GM18502 (cell line): Measurements from ENCODE around the gene LCN1.
"Not testable (repeated sequence)": the region's sequence is repeated elsewhere in the genome, so short reads cannot be mapped to it uniquely, and the experiment has no call there.

ENCODE experiments used
- ATAC-seq: cut with Tn5 transposase; IDR thresholded peaks from one replicate; pipeline ENCODE4 v1.9.1; 2021; ENCODE audit warnings: mild to moderate bottlenecking; ENCODE audit not compliant: unreplicated experiment, poor library complexity

LCN1 gene

DNA sequence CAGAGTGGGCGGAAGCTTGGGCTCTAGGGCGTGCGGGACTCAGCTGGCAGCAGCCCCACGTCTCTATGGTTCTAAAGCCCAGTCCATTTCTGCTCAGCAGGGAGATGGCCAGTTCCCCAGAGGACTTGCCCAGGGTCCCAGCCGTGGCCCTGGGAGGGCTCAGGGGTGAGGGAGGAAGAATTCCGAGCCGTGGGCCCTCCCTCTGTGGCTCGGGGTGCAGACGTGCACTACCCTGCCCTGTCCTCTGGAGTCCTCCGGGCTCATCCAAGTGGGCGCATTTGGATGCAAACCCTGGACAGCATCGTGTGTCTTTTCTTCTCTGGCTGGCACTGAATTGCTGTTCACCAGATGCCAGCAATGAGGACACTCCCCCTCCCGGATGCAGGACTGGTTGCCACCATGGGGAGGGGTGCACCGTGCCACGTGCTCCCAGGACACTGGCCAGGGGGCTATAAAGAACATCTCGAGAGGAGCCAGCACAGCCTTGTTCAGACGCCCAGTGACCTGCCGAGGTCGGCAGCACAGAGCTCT, 24.5 kb downstream of the LCN1 start, which contains the start of gene OBP2A:
Gene OBP2A (plus strand): TSS at position 481 of the 531 bp plus-strand sequence. CDS start 55 bp downstream, outside the sequence.
- ATAC-seq, result not testable (repeated sequence)

DNA sequence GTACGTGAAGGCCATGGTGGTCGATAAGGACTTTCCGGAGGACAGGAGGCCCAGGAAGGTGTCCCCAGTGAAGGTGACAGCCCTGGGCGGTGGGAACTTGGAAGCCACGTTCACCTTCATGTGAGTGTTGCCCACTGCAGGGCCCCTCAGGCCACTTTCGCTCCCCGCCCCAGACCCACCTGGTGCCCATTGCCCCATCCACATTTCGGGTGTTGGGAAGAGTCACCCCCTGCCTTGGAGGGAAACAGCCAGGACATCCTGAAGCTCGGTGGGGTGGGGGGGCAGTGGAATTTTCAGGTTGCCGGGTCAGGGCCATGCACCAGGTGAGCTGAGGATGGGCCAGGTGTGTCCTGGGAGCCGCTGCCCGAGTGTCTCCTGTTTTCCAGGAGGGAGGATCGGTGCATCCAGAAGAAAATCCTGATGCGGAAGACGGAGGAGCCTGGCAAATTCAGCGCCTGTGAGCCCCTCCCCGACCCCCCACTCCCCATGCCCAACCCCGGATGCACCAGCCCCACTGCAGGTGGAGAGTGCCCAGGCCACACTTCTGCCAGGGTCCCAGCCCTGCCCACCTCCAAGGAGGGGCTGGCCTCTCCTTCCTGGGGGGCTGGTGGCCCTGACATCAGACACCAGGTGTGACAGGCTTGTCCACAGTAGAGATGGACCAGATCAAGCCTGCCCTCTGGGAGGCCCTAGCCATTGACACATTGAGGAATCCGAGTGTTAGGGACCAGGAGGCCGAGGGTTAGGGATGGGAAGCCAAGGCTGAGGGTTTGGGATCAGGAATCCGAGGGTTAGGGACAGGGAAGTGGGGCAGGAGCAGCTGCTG, 25.8 kb downstream of the LCN1 start:
- not testable (repeated sequence) for ATAC-seq

DNA sequence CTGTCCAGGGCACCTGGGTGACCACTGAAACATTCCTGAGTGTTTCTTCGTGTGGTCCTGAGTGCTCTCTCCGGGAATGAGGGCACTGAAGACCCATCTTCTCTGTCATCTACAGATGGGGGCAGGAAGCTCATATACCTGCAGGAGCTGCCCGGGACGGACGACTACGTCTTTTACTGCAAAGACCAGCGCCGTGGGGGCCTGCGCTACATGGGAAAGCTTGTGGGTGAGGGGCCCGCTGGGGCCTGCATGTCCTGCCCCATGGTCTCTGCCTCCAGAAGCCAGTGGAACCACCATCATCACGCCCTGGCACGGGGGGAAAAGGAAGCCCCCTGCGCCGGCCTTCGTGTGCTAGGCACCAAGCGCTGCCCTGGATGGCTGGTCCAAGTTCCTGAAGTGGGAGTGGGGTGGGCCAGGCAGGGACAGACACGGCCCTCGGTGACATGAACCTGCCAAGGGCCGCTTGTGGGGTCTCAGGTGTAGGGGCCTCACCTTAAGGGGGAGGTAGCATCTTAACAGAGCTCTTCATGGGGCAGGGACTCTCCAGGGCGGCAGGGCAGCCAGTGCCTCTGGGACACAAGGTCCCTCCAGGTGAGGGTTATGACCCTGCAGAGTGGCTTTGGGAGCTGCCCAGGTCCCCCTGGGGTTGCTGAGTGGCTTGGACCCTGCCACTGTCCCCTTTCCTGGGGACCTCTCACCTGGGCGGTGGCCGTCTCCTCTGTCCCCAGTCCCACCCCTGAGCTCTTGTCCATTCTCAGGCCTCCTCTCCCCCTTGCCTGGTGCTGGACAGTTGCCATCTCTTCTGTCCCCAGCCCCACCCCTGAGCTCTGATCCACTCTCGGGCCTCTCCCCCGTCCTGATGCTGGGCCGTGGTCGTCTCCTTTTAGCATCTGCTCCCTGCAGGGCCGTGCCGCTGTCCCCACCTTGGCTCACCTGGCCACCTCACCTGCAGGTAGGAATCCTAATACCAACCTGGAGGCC, 26.8 kb downstream of the LCN1 start:
- ATAC-seq, result no peak

DNA sequence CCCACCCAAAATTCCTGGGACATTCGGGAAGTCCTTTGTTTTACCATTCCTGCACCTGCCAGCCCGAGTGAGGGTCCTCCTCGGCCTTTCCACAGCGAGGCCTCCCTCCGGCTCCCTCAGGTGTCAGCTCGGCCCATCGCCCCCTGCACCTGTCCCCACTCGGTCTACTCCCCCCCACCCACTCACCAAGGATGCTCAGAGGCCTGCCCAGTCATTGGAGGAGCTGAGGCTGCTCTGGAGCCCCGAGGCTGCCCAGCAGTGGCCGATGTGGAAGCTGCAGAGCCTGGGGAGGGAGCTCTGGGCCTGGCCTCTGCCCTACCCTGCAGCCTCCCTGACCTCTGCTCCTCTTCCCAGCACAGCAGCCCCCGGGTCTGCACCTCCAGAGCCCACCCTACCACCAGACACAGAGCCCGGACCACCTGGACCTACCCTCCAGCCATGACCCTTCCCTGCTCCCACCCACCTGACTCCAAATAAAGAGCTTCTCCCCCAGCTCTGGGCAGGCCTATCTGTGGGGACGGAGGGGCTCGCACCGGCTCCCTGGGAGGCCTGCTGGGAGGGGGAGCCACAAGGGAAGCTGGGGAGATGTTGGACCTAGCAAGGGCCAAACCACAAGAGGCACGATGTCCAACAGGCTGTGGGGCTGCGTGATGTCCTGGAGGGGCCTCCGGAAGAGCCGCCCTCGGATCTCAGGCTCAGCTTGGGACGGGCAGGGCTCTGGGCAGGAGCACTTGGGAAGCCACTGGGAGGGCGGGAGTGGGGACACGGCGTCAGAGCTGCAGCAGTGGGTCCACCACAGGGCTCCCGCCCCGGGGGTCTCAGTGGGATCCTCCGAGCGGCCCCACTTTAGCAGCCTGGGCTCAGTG, 28.5 kb downstream of the LCN1 start:
- not testable (repeated sequence) for ATAC-seq

DNA sequence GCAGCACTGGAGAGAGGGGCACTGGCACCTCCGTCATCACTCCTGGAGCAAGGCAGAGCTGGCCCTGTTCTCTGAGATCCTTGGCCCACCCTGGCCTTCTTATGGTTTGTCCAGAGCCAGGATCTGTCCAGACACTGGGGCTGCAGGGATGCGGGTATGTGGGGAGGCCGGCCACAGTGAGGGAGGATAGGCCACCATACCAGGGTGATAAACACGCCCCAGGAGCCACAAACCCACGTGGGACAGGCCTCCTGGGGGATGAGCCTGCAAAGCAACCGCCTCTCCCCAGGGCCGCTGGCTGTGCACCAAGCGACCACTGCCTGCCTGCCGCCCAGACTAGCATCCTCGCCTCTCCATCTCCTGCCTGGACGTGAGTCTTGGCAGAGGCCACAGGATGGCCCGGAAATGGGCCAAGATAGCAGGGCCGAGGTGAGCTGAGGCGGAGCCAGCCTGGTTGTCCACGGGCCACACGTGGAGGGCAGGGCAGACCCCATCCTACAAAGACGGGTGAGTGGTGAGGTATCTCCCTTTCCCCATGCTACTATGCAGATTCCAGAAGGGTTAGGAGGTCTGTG, 29.2 kb downstream of the LCN1 start:
- no peak for ATAC-seq

DNA sequence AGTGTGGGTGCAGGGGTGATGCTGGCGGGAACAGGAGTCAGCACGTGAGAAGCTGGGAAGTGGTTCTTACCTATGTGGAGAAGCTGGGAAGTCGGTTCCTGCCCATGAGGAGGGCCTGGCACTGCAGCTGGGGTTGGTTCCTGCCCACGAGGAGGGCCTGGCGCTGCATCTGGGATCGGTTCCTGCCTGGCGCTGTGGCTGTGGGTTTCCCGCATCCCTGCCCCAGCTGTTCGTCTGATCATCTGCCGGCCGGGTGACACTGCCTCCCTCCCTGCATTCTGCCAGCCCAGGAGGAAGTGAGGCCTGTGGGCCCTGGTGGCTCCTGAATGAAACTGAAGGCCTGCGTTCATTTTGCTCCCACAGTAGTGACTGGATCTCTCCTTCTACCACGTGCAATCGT, 29.8 kb downstream of the LCN1 start:
- ATAC-seq, result no peak

DNA sequence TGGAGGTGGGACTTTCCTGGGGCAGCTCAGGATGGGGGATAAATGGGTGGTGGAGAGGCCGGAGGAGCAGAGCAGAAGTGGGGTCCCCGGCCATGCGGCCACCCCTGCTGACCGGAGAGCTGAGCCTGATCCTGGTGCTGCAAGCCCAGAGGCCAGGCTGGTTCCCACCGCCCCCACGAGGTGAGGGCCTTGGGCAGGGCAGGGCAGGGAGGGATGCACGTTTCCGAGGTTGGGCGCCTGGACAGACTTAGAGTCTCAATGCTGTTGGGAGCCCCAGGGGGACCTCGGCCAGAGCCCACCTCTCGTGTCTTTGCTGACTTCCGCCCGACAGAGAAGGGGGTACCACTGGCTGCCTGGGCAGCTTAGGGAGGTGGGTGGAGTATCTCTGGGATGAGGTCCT, 30.2 kb downstream of the LCN1 start:
- no peak for ATAC-seq

DNA sequence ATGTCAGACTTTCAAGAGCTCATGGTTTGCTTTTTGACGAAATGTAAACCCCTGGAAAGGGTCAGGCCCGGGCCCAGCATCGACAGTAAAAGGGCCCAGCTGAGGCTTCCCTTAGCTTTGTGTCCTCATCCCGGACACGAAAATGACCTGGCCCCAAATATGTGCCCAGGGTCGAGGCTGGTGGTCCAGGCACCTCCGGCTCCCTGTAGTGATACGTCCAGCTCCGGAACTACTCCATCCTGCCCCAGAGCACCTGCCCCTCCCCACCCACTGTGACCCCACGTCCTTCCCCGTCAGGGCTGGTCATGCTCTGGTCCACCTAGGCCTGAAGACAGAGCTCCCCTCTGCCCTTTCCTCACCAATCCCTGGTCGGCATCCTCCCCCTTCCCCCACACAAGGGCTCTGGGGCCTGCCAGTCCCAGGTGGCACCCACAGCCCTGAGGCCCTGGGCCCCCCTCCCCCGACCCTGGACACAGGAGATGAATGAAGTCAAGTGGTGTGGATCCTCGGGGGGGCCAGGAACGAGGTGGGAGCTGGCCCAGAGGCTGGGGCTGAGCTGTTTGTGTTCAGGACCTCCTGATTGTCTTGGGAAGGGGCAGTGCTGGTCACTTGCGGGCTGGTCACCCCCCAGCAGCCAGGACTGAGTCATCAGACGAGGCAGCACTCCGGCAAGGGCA, 30.9 kb downstream of the LCN1 start:
- ATAC-seq, result no peak

DNA sequence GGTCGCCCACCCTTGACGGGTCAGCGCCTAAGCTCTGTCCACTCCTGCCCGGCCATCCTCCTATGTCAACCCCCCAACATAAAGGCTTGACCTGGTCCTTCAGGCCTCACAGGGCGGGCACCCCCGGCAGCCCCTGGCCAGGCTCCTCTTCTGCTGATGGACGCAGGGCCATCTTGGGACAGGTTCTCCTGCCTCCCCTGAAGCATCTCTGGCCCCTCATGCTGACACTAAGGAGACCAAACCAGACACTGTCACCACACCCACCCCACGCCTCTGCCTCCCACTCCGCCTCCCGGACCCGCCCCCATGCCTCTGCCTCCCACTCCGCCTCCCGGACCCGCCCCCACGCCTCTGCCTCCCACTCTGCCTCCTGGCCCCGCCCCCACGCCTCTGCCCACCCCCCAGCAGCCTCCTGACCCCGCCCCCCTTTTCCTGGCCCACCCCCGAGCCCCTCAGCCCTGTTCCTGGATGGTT, 31.5 kb downstream of the LCN1 start:
- no peak for ATAC-seq

DNA sequence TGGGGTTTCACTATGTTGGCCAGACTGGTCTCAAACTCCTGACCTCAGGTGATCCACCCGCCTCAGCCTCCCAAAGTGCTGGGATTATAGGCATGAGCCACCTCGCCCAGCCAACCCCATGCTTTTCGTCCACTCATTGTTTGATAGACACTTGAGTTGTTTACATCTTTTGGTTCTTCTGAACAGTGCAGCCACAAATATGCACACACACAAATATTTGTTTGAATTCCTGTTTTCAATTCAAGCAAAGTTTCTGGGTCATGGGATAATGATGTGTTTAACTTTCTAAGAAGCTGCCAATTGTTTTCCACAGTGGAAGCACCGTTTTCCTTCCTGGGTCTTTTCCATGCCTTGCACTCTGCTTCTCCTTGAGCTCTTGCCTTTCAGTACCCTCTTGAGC, 33.5 kb downstream of the LCN1 start:
- no peak for ATAC-seq

DNA sequence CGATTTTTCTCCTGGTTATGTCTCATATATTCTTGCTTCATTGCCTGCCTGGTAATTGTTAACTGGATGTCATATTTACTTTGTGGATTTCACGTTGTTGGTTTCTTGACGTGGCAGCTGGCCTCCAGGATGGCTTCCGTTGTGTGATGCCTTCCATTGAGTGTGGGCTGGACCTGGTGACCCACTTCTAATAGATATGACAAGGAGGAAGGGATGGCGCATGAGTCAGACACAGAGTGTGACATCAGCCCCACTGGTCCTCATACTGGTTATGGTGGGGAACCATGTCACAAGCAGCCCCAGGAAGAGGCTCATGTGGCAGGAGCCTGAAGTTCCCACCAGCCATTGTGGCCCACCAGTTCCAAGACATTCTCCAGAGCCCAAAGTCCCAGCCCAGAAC, 34.0 kb downstream of the LCN1 start:
- no peak for ATAC-seq

DNA sequence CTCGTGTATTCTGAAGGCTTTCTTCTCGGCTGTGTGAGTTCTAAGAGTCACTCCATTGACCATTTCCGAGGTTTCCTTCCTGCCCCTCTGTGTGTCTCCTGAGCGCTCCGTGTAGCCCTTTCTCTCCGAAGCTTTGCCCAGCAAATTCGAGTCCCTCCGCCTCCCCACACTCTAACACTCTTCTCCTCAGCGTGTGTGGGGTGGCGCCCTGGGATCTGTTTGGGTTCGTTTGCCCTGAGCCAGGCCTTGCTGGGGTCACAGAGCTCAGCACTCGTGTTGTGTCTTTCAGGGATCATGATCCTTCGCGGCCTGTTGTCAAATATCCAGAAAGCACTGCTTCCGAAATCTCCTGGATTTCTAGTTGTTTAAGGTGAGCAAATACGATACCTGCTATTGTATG, 34.7 kb downstream of the LCN1 start:
- ATAC-seq, result no peak

DNA sequence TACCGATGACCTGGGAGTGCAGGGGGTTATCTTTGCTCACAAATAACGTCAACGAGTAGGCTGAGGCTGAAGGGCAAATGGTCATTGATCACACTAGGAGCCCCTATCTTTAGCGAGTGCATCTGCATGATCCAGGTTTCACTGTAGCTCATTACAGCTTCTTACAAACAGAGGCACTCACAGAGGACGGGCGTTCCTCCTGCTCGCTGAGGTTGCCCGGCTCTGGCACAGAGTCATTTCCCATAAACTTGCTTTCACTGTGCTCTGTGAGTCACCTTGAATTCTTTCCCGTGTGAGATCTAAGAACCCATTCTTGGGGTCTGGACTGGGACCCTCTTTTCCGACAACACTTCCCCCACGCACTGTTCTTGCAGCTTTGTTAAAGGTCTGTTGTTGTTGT, 38.4 kb downstream of the LCN1 start:
- no peak for ATAC-seq

DNA sequence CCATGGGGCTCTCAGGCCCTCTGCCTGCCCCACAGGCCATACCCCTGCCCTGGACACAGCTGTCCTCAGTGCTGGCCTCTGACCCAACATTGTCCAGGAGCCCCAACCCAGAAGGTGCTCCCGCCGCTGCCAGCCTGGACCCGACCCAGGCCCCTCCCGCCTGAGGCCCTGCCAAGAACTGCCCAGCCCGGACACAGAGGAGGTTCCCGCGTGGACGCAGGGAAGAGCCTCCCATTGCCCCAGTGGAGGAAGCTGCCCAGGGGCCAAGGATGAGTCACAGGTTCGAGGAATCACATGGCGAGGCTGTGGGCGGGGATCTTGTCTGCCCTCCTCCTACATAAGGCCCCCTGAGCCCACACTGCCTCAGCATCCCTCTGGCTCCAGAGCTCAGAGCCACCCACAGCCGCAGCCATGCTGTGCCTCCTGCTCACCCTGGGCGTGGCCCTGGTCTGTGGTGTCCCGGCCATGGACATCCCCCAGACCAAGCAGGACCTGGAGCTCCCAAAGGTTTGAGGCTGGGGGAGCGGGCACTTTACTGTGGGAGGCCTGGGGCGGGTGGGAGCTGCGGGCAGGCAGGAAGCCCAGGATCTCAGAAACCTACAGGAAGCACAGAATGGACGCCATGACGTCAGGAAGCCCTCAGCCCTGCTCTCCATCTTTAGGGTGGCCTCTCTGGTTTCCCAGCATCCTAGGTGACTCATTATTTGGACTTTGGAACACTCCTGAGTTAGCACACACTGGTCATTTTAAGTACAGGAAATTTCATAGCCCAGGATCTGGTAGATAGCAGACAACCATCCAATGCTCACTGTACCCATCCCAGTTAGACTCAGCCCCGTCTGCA, 40.4 kb downstream of the LCN1 start, which contains the start of gene PAEP:
Gene PAEP (plus strand): TSS at position 366 of the 844 bp plus-strand sequence.
- ATAC-seq, result no peak

DNA sequence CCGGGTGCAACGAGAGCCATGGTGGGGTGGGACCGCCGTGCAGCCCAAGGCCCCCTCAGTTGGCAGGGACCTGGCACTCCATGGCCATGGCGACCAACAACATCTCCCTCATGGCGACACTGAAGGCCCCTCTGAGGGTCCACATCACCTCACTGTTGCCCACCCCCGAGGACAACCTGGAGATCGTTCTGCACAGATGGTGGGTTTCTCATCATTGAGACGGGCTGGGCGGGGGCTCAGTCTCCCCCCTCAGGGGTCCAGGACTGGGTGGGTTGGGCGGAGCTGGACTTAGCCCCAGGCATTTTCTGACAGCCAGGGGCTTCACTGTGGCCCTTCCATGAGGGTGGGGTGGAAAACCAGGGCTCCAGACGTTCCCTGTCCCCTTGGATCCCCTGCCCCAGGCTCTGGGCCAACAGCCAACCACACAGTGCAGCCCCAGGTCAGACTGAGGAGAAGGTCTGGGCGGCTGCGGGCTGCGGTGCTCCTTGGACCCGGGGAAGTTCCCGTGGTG, 41.0 kb downstream of the LCN1 start:
- no peak for ATAC-seq

DNA sequence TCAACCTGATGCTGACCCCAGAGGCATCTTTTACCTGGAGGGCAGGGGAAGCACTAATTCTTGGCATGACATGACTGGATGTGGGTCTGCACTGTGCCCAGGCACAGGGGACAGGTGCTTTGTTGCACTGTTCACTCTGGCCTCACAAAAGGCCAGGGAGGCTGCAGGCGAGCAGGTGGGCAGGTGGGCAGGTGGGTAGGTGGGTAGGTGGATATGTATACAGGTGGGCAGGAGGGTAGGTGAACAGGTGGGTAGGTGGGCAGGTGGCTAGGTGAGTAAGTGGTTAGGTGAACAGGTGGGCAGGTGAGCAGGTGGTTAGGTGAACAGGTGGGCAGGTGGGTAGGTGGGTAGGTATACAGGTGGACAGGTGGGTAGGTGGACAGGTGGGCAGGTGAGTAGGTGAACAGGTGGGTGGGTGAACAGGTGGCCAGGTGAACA, 41.8 kb downstream of the LCN1 start:
- ATAC-seq, result no peak

DNA sequence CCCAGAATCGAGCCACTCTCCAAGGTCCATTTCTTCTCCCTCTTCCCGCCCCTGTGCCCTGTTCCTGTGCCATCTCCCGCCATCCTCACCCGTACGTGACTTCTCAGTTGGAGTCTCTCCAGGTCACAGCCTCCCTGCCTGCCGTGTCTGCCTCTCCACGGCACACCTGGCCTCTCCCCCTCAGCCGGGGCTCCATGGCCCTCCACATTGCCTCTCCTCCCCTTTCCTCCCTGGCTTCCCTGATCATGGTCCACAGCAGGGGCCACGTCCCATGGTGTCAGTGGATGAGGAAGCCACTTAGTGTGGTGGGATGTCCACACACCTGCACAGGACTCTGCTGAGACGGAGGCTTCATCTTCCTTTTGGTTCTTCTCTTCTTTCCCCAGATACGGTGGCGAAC, 42.6 kb downstream of the LCN1 start:
- no peak for ATAC-seq
